ENCODE data around the gene DCT. TPM values are rescaled to one million over a fixed set of nuclear protein-coding genes. Genes with fewer than 3 reads are reported as not detected.

The DCT gene
- polyA plus RNA-seq, 1 of the 3 experiments (the other 2 are of a cell fraction): 0.03 TPM

DNA sequence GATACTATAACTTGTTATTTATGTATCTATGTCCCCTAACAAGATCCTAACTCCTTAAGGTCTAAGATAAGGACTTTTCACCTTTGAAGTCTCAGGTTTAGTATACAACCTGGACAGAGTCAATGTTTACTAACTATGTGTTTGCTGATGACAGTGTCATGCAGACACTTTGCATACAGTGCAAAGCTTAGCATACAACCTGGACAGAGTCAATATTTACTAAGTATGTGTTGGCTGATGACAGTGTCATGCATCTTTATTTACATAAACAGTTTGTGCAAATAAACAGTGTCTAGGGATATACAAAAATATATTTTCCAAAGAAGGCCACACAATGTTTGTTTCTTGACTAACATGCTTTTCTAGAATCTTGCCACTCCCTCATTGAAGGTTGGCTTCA is 34.7 kb downstream of the DCT start:
- Histone ChIP-seq H4K20me1 (ENCODE audit: insufficient read depth) (no peaks in the 10 kb centered on the region), H3K4me1 (ENCODE audit: control insufficient read depth in 1 of 2, insufficient read depth in 2 of 2, low read depth in 1 of 2, low read length in 1 of 2) (no peaks in the 10 kb centered on the region), H3K9me3 (no peaks in the 10 kb centered on the region), H2AFZ (ENCODE audit: low read depth) (no peak overlapping the region), H3K36me3 (replicated peaks in 1 of 2; ENCODE audit: control insufficient read depth in 1 of 2, insufficient read depth in 2 of 2, low read length in 1 of 2) (no peaks in the 10 kb centered on the region), H3K27ac (ENCODE audit: low read depth in 2 of 2, low read length in 1 of 2) (no peak overlapping the region), H3K4me3 (ENCODE audit: low read depth in 2 of 2, low read length in 1 of 2) (no peak overlapping the region), H3K27me3 (ENCODE audit: insufficient read depth) (no peaks in the 10 kb centered on the region), H3K9ac (no peak overlapping the region), H3F3A (replicated peaks; ENCODE audit: insufficient read depth) (no peaks in the 10 kb centered on the region), H3K4me2 (no peak overlapping the region), H3K79me2 (ENCODE audit: insufficient read depth) (no peaks in the 10 kb centered on the region), H3K9me2 (no peaks in the 10 kb centered on the region)
- POLR2A ChIA-PET: no interaction called here
- DNase-seq: no peak
- TF ChIP-seq IRF3 (IDR thresholded peaks at IDR 0.05; ENCODE audit: low read depth, low read length) (no peak), USF1 (IDR thresholded peaks at IDR 0.05; ENCODE audit: borderline replicate concordance, low read depth) (no peak), TCF12 (IDR thresholded peaks at IDR 0.05) (no peak), TAF1 (IDR thresholded peaks at IDR 0.05; ENCODE audit: borderline replicate concordance, low read depth, low read length) (no peak), FOXJ3 (CRISPR knock-in tag; IDR thresholded peaks at IDR 0.05) (no peak), FOXM1 (IDR thresholded peaks at IDR 0.05; ENCODE audit: low read depth) (no peak), SMC3 (IDR thresholded peaks at IDR 0.05; ENCODE audit: low read depth, low read length) (no peak), RAD21 (IDR thresholded peaks at IDR 0.05; ENCODE audit: low read length) (no peak), POLR2AphosphoS5 (IDR thresholded peaks at IDR 0.05; ENCODE audit: low read depth, low read length) (no peak), EZH2phosphoT487 (IDR thresholded peaks at IDR 0.05; ENCODE audit: borderline replicate concordance, low read depth) (no peak), SIN3A (IDR thresholded peaks at IDR 0.05; ENCODE audit: borderline replicate concordance, low read depth, low read length) (no peak), MEF2A (IDR thresholded peaks at IDR 0.05; ENCODE audit: borderline replicate concordance, low read depth) (no peak), RXRA (IDR thresholded peaks at IDR 0.05; ENCODE audit: borderline replicate concordance, low read depth) (no peak), EP300 (IDR thresholded peaks at IDR 0.05; ENCODE audit: borderline replicate concordance in 1 of 2, low read depth in 1 of 2, low read length in 1 of 2) (no peak), CHD2 (IDR thresholded peaks at IDR 0.05; ENCODE audit: low read length, partially characterized antibody) (no peak), JUND (IDR thresholded peaks at IDR 0.05) (no peak), TEAD4 (IDR thresholded peaks at IDR 0.05; ENCODE audit: borderline replicate concordance, insufficient read depth) (no peak)
- TF ChIP-seq, protein P1, sequence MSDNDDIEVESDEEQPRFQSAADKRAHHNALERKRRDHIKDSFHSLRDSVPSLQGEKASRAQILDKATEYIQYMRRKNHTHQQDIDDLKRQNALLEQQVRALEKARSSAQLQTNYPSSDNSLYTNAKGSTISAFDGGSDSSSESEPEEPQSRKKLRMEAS (IDR thresholded peaks at IDR 0.05; ENCODE audit: low read depth): no peak
- TF ChIP-seq, protein P2, sequence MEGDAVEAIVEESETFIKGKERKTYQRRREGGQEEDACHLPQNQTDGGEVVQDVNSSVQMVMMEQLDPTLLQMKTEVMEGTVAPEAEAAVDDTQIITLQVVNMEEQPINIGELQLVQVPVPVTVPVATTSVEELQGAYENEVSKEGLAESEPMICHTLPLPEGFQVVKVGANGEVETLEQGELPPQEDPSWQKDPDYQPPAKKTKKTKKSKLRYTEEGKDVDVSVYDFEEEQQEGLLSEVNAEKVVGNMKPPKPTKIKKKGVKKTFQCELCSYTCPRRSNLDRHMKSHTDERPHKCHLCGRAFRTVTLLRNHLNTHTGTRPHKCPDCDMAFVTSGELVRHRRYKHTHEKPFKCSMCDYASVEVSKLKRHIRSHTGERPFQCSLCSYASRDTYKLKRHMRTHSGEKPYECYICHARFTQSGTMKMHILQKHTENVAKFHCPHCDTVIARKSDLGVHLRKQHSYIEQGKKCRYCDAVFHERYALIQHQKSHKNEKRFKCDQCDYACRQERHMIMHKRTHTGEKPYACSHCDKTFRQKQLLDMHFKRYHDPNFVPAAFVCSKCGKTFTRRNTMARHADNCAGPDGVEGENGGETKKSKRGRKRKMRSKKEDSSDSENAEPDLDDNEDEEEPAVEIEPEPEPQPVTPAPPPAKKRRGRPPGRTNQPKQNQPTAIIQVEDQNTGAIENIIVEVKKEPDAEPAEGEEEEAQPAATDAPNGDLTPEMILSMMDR (IDR thresholded peaks at IDR 0.05): no peak
- TF ChIP-seq, protein P3, sequence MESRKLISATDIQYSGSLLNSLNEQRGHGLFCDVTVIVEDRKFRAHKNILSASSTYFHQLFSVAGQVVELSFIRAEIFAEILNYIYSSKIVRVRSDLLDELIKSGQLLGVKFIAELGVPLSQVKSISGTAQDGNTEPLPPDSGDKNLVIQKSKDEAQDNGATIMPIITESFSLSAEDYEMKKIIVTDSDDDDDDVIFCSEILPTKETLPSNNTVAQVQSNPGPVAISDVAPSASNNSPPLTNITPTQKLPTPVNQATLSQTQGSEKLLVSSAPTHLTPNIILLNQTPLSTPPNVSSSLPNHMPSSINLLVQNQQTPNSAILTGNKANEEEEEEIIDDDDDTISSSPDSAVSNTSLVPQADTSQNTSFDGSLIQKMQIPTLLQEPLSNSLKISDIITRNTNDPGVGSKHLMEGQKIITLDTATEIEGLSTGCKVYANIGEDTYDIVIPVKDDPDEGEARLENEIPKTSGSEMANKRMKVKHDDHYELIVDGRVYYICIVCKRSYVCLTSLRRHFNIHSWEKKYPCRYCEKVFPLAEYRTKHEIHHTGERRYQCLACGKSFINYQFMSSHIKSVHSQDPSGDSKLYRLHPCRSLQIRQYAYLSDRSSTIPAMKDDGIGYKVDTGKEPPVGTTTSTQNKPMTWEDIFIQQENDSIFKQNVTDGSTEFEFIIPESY (IDR thresholded peaks at IDR 0.05; ENCODE audit: borderline replicate concordance, low read depth): no peak
- CTCF ChIA-PET: interaction anchor here (5.0 kb wide), 1 partner anchor 9 kb away, joined by 37 read pairs; no protein-coding TSS in a partner anchor

Data from SK-N-SH (cell line).